UCSD-AML1 (cell line): ENCODE results near the gene CACNA1H.

Source experiments
- DNase-seq: peaks from one replicate; lab custom pipeline; 2025; ENCODE audit not compliant: unreplicated experiment; lab: John Stamatoyannopoulos, UW

CACNA1H gene

GRCh38 chr16:1122398-1122765 lies 30.5 kb upstream of the CACNA1H start:
- DNase-seq = no peak

GRCh38 chr16:1123525-1124230 lies 29.2 kb upstream of the CACNA1H start:
- DNase-seq = no peak

DNA sequence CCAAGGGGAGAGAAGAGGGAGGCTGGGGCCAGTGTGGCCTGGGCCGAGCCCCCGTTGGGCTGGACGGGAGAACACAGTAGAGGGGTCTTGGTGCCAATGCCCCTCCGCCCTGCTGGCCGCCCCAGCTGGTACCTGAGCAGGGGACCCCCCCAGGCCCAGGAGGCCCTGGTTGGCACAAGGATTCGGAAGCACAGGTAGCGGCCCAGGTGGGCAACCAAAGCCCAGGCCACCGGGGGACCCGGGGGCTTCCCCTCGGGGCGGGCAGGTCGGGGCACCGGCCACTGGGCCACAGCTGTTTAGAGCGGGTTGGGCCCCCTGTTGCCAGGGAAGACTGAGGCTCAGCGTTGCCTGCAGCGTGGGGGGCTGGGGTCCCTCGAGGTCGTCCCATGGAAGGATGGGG lies 28.6 kb upstream of the CACNA1H start:
- DNase-seq = no peak

GRCh38 chr16:1124795-1125194 lies 28.1 kb upstream of the CACNA1H start:
- no peak for DNase-seq

DNA sequence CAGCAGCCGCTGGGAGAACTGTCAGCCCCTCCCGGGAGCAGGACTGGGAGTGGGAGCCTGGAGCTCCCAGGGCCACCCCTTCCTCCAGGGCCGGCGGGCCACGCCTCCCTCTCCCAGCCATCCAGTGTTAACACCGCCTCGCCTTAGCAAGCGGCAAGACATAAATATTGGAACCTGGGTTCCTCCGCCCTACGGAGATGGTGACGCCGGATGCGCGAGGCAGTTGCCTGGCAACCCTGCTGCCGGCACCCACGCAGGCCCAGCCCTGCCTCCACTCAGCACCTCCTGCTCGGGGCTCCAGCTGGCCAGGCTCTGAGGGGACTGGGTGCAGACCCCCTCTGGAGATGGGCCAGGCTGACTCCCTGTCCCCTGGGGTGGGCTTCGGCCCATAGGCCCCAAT lies 27.4 kb upstream of the CACNA1H start:
- no peak for DNase-seq

GRCh38 chr16:1126044-1126443 lies 26.9 kb upstream of the CACNA1H start:
- DNase-seq = no peak

GRCh38 chr16:1126586-1126985 lies 26.3 kb upstream of the CACNA1H start:
- no peak for DNase-seq

DNA sequence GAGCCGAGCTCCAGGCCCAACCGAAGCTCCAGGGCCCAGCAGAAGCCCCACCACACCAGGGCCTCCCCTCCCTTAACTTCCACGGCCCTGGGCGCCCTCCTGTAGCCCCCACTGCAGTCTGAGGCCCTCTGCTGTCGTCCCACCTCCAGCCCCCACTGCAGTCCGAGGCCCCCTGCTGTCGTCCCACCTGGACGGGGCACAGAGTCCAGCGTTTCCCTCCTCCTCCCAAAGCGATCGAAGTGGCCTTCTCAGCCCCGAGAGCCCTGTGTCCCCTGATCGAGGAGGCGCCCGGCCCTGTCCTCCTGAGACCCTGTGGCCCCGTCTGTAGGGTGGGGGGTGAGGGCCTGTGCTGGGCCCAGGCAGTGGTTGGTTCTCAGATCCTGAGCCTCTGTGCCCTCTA lies 25.8 kb upstream of the CACNA1H start:
- no peak for DNase-seq

- DNase-seq = no peak
These were observed 24.8 kb upstream of the CACNA1H start for GRCh38 chr16:1127971-1128715.

DNA sequence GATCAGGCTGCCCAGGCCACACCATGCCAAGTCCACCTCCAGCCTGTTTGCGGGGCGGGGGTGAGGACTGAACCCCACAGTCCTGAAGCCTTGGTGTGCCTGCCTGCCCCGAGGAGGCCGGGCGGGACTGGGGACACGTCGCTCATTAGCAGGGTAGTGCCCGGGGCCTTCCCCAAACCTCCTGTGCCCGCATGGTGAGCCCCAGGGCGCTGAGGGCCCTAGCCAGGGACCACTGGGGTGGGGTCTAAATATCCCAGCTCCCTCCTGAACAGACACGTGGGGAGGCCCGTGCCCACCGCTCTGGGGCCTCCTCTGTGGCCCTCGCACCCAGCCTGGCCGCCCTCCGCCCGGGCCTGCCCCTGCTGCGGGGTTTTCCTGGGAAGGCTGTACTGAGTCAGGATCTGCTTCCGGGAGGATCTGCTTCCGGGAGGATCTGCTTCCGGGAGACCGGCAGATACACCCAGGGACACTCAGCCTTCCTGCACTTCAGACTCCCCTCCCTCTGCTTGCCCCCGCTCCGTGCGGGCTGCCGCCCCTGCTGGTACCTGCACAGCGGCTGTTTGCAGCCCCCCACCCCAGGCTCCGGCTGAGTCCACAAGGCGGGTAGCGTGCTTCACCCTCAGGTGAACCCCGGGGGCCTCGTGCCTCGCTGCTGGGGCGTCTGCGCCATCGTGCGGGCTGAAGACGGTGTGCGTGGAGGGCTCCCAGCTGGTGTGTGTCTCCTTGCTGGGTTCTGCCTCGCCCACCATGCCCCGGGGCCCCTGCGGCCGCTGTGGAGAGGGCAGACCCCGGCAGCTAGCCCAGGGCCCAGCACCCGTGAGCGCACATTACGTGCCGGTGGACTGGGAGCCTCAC lies 23.6 kb upstream of the CACNA1H start:
- DNase-seq = no peak

GRCh38 chr16:1130382-1130781 lies 22.5 kb upstream of the CACNA1H start:
- no peak for DNase-seq

DNA sequence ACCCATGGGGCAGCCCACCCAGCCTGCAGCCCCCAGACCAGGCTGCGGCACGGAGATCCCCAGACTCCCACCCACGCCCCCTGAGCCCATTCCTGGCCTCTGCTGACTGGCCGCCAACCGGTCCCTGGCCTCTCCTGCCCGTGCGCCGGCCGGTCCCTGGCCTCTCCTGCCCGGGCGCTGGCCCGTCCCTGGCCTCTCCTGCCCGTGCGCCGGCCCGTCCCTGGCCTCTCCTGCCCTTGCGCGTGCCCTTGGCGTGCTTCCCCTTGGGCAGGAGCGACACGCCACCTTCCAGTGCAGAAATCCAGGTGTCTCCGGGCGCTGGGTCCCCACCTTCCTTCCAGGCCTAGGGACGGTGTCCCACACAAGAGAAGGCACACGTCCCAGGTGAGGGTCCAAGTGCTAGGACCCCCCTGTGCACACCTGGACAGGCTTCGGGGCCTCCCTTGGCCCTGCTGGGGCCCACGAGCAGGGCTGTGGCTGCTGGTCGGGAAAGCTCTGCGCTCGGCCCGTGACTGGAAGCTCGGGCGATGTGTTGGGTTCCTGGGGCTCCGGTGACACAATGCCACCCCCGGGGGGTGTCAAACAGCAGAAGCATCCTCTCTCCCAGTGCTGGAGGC lies 21.4 kb upstream of the CACNA1H start:
- DNase-seq = no peak

- DNase-seq = no peak
These were observed 20.5 kb upstream of the CACNA1H start for GRCh38 chr16:1132431-1132830.

DNA sequence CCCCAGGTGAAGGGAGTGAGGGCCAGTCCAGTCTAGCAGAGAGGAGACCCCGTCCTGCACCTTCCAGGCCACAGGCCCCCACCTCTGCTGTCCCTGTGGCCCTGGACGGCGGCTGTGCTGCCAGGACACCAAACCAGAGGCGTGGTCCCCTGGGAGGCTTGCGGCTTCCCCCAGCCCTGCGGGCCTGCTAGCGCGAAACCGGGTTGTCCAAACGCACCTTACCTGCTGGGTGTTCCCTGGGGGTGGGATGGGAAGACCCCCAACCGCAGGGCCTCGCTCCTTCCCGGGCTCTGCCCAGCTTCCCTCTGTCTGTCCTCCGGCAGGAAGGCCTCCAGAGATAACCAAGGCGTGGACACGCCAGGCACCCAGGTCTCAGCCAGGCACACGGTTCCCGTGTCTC lies 19.6 kb upstream of the CACNA1H start:
- no peak for DNase-seq

DNA sequence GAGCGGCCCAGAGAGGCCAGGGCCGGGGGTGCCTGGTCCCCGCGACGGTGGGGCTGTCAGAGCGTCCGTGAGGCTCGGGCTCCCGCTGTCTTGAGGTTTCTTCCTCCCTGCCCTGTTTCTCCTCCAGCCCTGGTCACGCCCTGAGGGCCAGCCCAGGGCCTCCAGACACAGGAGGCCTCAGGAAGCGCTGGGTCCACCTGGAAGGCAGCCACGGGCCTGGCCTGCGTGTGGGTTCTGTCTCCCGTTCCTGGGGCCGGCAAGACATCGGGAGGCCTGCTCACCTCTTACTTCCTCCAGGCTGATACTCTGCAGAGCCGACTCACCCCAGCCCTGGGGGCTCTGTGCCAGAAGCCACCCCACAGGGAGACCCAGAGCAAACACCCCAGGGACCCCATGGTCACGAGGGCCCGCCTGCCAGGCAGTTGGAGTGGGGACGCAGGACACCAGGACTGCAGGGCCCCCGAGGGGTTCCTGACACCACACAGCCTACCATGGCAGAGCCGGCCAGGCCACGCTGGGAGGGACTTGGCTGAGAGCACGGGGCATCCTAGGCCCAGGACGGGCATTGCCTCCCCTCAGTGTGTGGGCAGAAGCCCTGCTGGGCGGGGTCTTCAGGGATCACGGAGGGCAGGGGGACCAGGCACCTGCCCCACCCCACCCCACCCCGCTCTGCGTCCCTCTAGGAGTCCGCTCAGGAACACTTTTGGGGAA lies 18.9 kb upstream of the CACNA1H start:
- no peak for DNase-seq

- DNase-seq = no peak
These were observed 18.0 kb upstream of the CACNA1H start for GRCh38 chr16:1134776-1135458.

GRCh38 chr16:1135459-1135825 lies 17.5 kb upstream of the CACNA1H start:
- DNase-seq = no peak

GRCh38 chr16:1137604-1138003 lies 15.3 kb upstream of the CACNA1H start:
- DNase-seq = no peak

- DNase-seq = no peak
These were observed 12.2 kb upstream of the CACNA1H start for GRCh38 chr16:1140582-1141162.

DNA sequence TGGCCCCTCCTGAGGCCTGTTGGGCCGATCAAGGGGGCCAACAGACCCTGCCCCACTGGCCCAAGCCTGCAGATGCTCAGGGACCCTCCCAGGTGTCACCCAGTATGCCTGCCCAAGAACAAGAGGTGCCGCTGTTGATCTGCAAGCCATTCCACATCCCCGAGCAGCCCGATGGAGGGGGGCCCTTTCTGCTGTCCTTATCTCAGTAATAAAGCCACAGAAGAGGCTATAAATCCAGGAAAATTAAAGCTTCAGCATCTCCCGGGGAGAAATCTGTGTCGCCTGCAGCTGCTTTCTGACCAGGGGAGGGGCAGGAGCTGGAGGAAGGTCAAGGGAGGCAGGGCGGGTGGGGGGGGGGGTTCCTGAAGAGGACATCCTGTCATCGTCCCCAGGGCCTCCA lies 11.7 kb upstream of the CACNA1H start:
- DNase-seq = no peak
